Thyroid gland (tissue), 4 donors: Measurements from ENCODE around the gene SYTL2. TPM values are rescaled to one million over a fixed set of nuclear protein-coding genes. Genes with fewer than 3 reads are reported as not detected.

Source experiments
- DNase-seq, 2 donors: peaks; one replicate each; pipeline ENCODE4 v3.0.0-alpha.2; 2019
- H3K27ac ChIP-seq, 3 donors: fragments of 200-600 bp; sonication (generic); 1 replicate in 2 of 3; 2 replicates in 1 of 3; pipeline ENCODE4 v1.5.1; 2016 to 2019; ENCODE audit warnings: mild to moderate bottlenecking in 1 of 3, moderate library complexity in 1 of 3
- H3K27me3 ChIP-seq: fragments of 200-600 bp; sonication (generic); one replicate; pipeline ENCODE4 v1.5.1; 2019
- H3K36me3 ChIP-seq, 2 donors: fragments of 200-600 bp; sonication (generic); one replicate each; pipeline ENCODE4 v1.5.1; 2016 to 2019
- H3K4me1 ChIP-seq, 2 donors: fragments of 200-600 bp; sonication (generic); one replicate each; pipeline ENCODE4 v1.5.1; 2017 to 2019
- H3K4me3 ChIP-seq, 3 donors: fragments of 200-600 bp; sonication (generic); replicated peaks in 1 of 3; 1 replicate in 2 of 3; 2 replicates in 1 of 3; pipeline ENCODE4 v1.5.1; 2016; ENCODE audit warnings: mild to moderate bottlenecking in 1 of 3
- H3K9me3 ChIP-seq: fragments of 200-600 bp; sonication (generic); one replicate; pipeline ENCODE4 v1.5.1; 2017
- CTCF ChIP-seq, 6 experiments: fragments of 200-600 bp in 3 of 6; fragments of 450-650 bp in 3 of 6; sonication (generic) in 3 of 6; IDR thresholded peaks; one replicate each; pipeline ENCODE4 v1.5.1; 2016 to 2019; ENCODE audit warnings: antibody characterized with exemption in 6 of 6, mild to moderate bottlenecking in 2 of 6, inconsistent platforms in 1 of 6, moderate library complexity in 1 of 6
- POLR2A ChIP-seq, 2 donors: fragments of 450-650 bp; IDR thresholded peaks; one replicate each; pipeline ENCODE4 v1.6.1; 2017; ENCODE audit warnings: antibody characterized with exemption in 2 of 2, mild to moderate bottlenecking in 2 of 2, moderate library complexity in 1 of 2
- WGBS, 2 donors: methylation state at CpG; one replicate each; pipeline ENCODE4 v1.1.5; 2017; 5-methylcytosine and 5-hydroxymethylcytosine counted together
- intact Hi-C: fragments of 100-400 bp; cut with DNase I; formaldehyde crosslinking; loops from one replicate; pipeline ENCODE4 v1.15.1; 2023
- total RNA-seq, 4 donors: library from RNA; depleted of rRNA; stranded (reverse); fragments of >200 nt; gene quantifications; one replicate each; pipeline ENCODE4 v1.2.3, GENCODE V29; 2016

SYTL2 gene
- total RNA-seq, 4 donors from 2014 or later, result 4.5 to 18.8 (median 9.0) TPM

- no peaks in the 10 kb centered on the region for H3K36me3 ChIP-seq
- H3K27me3 ChIP-seq, result no peaks in the 10 kb centered on the region
- intact Hi-C loops, result no loop called here
- peaks cover 9 to 13% of the 10 kb centered on the region in 2 donors for H3K4me1 ChIP-seq
- DNase-seq, result peak in 1 of 2 donors; percentile 4
- no peak overlapping the region for H3K27ac ChIP-seq
- WGBS, 2 donors, result 75 to 79% methylated on average over 13 of the region's 13 CpGs
- no peaks in the 10 kb centered on the region for H3K9me3 ChIP-seq
- H3K4me3 ChIP-seq, result peak overlapping the region in 2 of 3 donors; percentile 26 to 50
- no peak for TF ChIP-seq CTCF (IDR thresholded peaks at IDR 0.05)
- TF ChIP-seq POLR2A (IDR thresholded peaks at IDR 0.05), result no peak
Measured at GRCh38 chr11:85811624-85812023, 683 bp upstream of the SYTL2 start.

- no peaks in the 10 kb centered on the region for H3K27me3 ChIP-seq
- DNase-seq, result peak; percentile 4 to 5
- H3K4me3 ChIP-seq, result peak overlapping the region; percentile 23 to 50 (median 31)
- WGBS, 2 donors, result 4 to 7% methylated on average over 8 to 10 of the region's 10 CpGs
- H3K4me1 ChIP-seq, result peaks cover 9 to 13% of the 10 kb centered on the region in 2 donors
- no peak for TF ChIP-seq CTCF (IDR thresholded peaks at IDR 0.05)
- TF ChIP-seq POLR2A (IDR thresholded peaks at IDR 0.05), result no peak
- no peak overlapping the region for H3K27ac ChIP-seq
- H3K9me3 ChIP-seq, result no peaks in the 10 kb centered on the region
- H3K36me3 ChIP-seq, result no peaks in the 10 kb centered on the region
- intact Hi-C loops, result no loop called here
Measured at GRCh38 chr11:85810521-85810870, 445 bp downstream of the SYTL2 start.

GRCh38 chr11:85809863-85810262 is 1.1 kb downstream of the SYTL2 start:
- peak; percentile 1 to 6 for DNase-seq
- Histone ChIP-seq H3K36me3 (no peaks in the 10 kb centered on the region), H3K9me3 (no peaks in the 10 kb centered on the region), H3K4me1 (peaks cover 9 to 13% of the 10 kb centered on the region in 2 donors), H3K27me3 (no peaks in the 10 kb centered on the region), H3K4me3 (peak overlapping the region in 1 of 3 donors; percentile 50), H3K27ac (no peak overlapping the region)
- WGBS, 2 donors, result 22 to 33% methylated on average over 4 of the region's 4 CpGs
- TF ChIP-seq CTCF (IDR thresholded peaks at IDR 0.05) (peak in 1 of 6 experiments; percentile 23), POLR2A (IDR thresholded peaks at IDR 0.05) (no peak)
- intact Hi-C loops, result no loop called here

- peaks cover 9 to 13% of the 10 kb centered on the region in 2 donors for H3K4me1 ChIP-seq
- no peaks in the 10 kb centered on the region for H3K9me3 ChIP-seq
- WGBS, 2 donors, result 77 to 90% methylated on average over 4 of the region's 4 CpGs
- H3K36me3 ChIP-seq, result no peaks in the 10 kb centered on the region
- H3K4me3 ChIP-seq, result no peak overlapping the region
- H3K27ac ChIP-seq, result no peak overlapping the region
- no peak for DNase-seq
- H3K27me3 ChIP-seq, result no peaks in the 10 kb centered on the region
- intact Hi-C loops, result no loop called here
- no peak for TF ChIP-seq POLR2A (IDR thresholded peaks at IDR 0.05)
- no peak for TF ChIP-seq CTCF (IDR thresholded peaks at IDR 0.05)
Measured at GRCh38 chr11:85809191-85809590, 1.8 kb downstream of the SYTL2 start.

- no peak for DNase-seq
- TF ChIP-seq CTCF (IDR thresholded peaks at IDR 0.05) (no peak), POLR2A (IDR thresholded peaks at IDR 0.05) (no peak)
- WGBS, 2 donors, result 62% methylated on average over 2 of the region's 2 CpGs; no CpG with 5 or more reads in 1 of the 2 donors
Measured at GRCh38 chr11:85806876-85807275, 4.1 kb downstream of the SYTL2 start.

More at GRCh38 chr11:85806876-85807275, 4.1 kb downstream of the SYTL2 start:
- Histone ChIP-seq H3K9me3 (no peaks in the 10 kb centered on the region), H3K27me3 (no peaks in the 10 kb centered on the region), H3K36me3 (no peaks in the 10 kb centered on the region), H3K27ac (no peak overlapping the region), H3K4me3 (no peak overlapping the region), H3K4me1 (peaks cover 9 to 13% of the 10 kb centered on the region in 2 donors)
- intact Hi-C loops, result no loop called here
